HPDE6-E6E7 (cell line): ENCODE measurements around the gene ZNF358.

Source experiments
- DNase-seq: peaks from one replicate; pipeline ENCODE4 v3.0.0; 2011; ENCODE audit warnings: missing footprints; ENCODE audit errors: extremely low spot score

Gene ZNF358

GRCh38 chr19:7515645-7516151, at the start of gene ZNF358:
Gene ZNF358 (plus strand): TSS chr19:7516103. CDS start chr19:7519243, 3,140 bp downstream.
- peak; percentile 63 for DNase-seq

- DNase-seq, result no peak
Observed at GRCh38 chr19:7467009-7467989, 48.6 kb upstream of the ZNF358 start.

GRCh38 chr19:7468840-7469239, 47.1 kb upstream of the ZNF358 start:
- no peak for DNase-seq

- DNase-seq, result no peak
Observed at GRCh38 chr19:7469669-7470285, 46.1 kb upstream of the ZNF358 start.

GRCh38 chr19:7470540-7471305, 45.2 kb upstream of the ZNF358 start:
- no peak for DNase-seq

GRCh38 chr19:7471696-7472615, 43.9 kb upstream of the ZNF358 start:
- DNase-seq, result no peak

GRCh38 chr19:7475665-7476064, 40.2 kb upstream of the ZNF358 start:
- no peak for DNase-seq

GRCh38 chr19:7476241-7476640, 39.7 kb upstream of the ZNF358 start:
- DNase-seq, result no peak

- no peak for DNase-seq
Observed at GRCh38 chr19:7476777-7477494, 39.0 kb upstream of the ZNF358 start.

- no peak for DNase-seq
Observed at GRCh38 chr19:7477758-7478157, 38.1 kb upstream of the ZNF358 start.

- no peak for DNase-seq
Observed at GRCh38 chr19:7478173-7478842, 37.6 kb upstream of the ZNF358 start.

- no peak for DNase-seq
Observed at GRCh38 chr19:7478843-7479227, 37.1 kb upstream of the ZNF358 start.

GRCh38 chr19:7480222-7480969, 35.5 kb upstream of the ZNF358 start:
- DNase-seq, result no peak

GRCh38 chr19:7480970-7481255, 35.0 kb upstream of the ZNF358 start:
- no peak for DNase-seq

GRCh38 chr19:7482584-7483439, 33.1 kb upstream of the ZNF358 start:
- DNase-seq, result no peak

- DNase-seq, result no peak
Observed at GRCh38 chr19:7483720-7484201, 32.1 kb upstream of the ZNF358 start.

GRCh38 chr19:7486923-7487322, 29.0 kb upstream of the ZNF358 start:
- DNase-seq, result no peak

GRCh38 chr19:7488736-7489353, 27.1 kb upstream of the ZNF358 start, which contains the start of gene PEX11G:
Gene PEX11G (minus strand): TSS chr19:7489035. CDS start chr19:7489010, 25 bp downstream.
- peak; percentile 90 for DNase-seq
